Esophagus muscularis mucosa (tissue), 4 donors: ENCODE measurements around the gene ZNF740.

Source experiments
- CTCF ChIP-seq, 3 experiments: fragments of 200-600 bp in 2 of 3; fragments of 450-650 bp in 1 of 3; sonication (generic) in 2 of 3; IDR thresholded peaks; one replicate each; pipeline ENCODE4 v1.5.1; 2017 to 2019; ENCODE audit warnings: antibody characterized with exemption in 3 of 3, mild to moderate bottlenecking in 2 of 3, moderate library complexity in 1 of 3
- EP300 ChIP-seq: sonication (generic); formaldehyde crosslinking; IDR thresholded peaks from one replicate; pipeline ENCODE4 v1.6.1; 2017; ENCODE audit warnings: antibody characterized with exemption
- POLR2A ChIP-seq: fragments of 450-650 bp; IDR thresholded peaks from one replicate; pipeline ENCODE4 v1.6.1; 2017; ENCODE audit warnings: antibody characterized with exemption, moderate library complexity, mild to moderate bottlenecking, low read depth
- POLR2AphosphoS5 ChIP-seq, 2 donors: sonication (generic); formaldehyde crosslinking; IDR thresholded peaks; one replicate each; pipeline ENCODE4 v1.6.1; 2017; ENCODE audit warnings: antibody characterized with exemption in 2 of 2

GRCh38 chr12:53173085-53173715 lies 7.3 kb upstream of the ZNF740 start:
- TF ChIP-seq POLR2A (no peak), CTCF (IDR thresholded peaks at IDR 0.05) (no peak), POLR2AphosphoS5 (IDR thresholded peaks at IDR 0.05) (no peak), EP300 (no peak)
